Stimulated activated CD8-positive, alpha-beta memory T cell treated with anti-CD3 and anti-CD28 coated beads, Interleukin-7, amount 100 ng/mL, for 4 hours (primary cell): Measurements from ENCODE around the gene UFL1.

ENCODE experiments used
- DNase-seq, 2 donors: peaks; one replicate each; pipeline ENCODE4 v3.0.0-alpha.2; 2020; ENCODE audit warnings: low read depth in 2 of 2

The UFL1 gene

GRCh38 chr6:96575359-96575758 lies 53.8 kb downstream of the UFL1 start:
- no peak for DNase-seq

- no peak for DNase-seq
Observed at GRCh38 chr6:96576221-96576620, 54.6 kb downstream of the UFL1 start.

- DNase-seq: no peak
Observed at GRCh38 chr6:96582021-96582420, 60.4 kb downstream of the UFL1 start.

- DNase-seq: no peak
Observed at GRCh38 chr6:96582436-96582835, 60.8 kb downstream of the UFL1 start.

GRCh38 chr6:96604420-96604819 lies 82.8 kb downstream of the UFL1 start:
- no peak for DNase-seq
